GM23338 (cell line): Measurements from ENCODE around the gene DNAJB6. TPM values are rescaled to one million over a fixed set of nuclear protein-coding genes. Genes with fewer than 3 reads are reported as not detected.
A peak's percentile ranks its signal among the peaks of the same experiment; 100 is the strongest.

ENCODE experiments used
- ATAC-seq: fragments of 200-7000 bp; cut with Tn5 transposase; 3 replicates; pipeline ENCODE4 v1.9.1; 2020
- DNase-seq: peaks from one replicate; pipeline ENCODE4 v3.0.0-alpha.2; 2015; ENCODE audit warnings: low spot score
- H2AFZ ChIP-seq: fragments of 200-600 bp; sonication (generic); 2 replicates; pipeline ENCODE4 v1.8.0; 2016; ENCODE audit warnings: antibody characterized with exemption, mild to moderate bottlenecking, moderate library complexity
- H3F3A ChIP-seq: fragments of 200-600 bp; sonication (generic); replicated peaks from 2 replicates; pipeline ENCODE4 v1.8.0; 2017; ENCODE audit warnings: antibody characterized with exemption, mixed run types, low read depth
- H3K27ac ChIP-seq: fragments of 200-600 bp; sonication (generic); 2 replicates; pipeline ENCODE4 v1.6.1; 2016; ENCODE audit warnings: low read depth
- H3K27me3 ChIP-seq: fragments of 200-600 bp; sonication (generic); 2 replicates; pipeline ENCODE4 v1.8.0; 2016; ENCODE audit warnings: mild to moderate bottlenecking, mixed run types, moderate library complexity; ENCODE audit not compliant: insufficient read depth
- H3K36me3 ChIP-seq: fragments of 200-600 bp; sonication (generic); 2 replicates; pipeline ENCODE4 v1.8.0; 2016; ENCODE audit warnings: mild to moderate bottlenecking; ENCODE audit not compliant: insufficient read depth
- H3K4me1 ChIP-seq: fragments of 200-600 bp; sonication (generic); 2 replicates; pipeline ENCODE4 v1.8.0; 2016; ENCODE audit warnings: mild to moderate bottlenecking, moderate library complexity; ENCODE audit not compliant: insufficient read depth
- H3K4me2 ChIP-seq: fragments of 200-600 bp; sonication (generic); 2 replicates; pipeline ENCODE4 v1.7.1; 2017; ENCODE audit warnings: mixed run types
- H3K4me3 ChIP-seq: fragments of 200-600 bp; sonication (generic); 2 replicates; pipeline ENCODE4 v1.6.1; 2016; ENCODE audit warnings: mixed run types
- H3K79me2 ChIP-seq: fragments of 200-600 bp; sonication (generic); replicated peaks from 2 replicates; pipeline ENCODE4 v1.8.0; 2017; ENCODE audit warnings: mild to moderate bottlenecking; ENCODE audit not compliant: insufficient read depth
- H3K9me2 ChIP-seq: fragments of 200-600 bp; sonication (generic); 2 replicates; pipeline ENCODE4 v1.8.0; 2017; ENCODE audit not compliant: insufficient read depth
- H4K20me1 ChIP-seq: fragments of 200-600 bp; sonication (generic); replicated peaks from 2 replicates; pipeline ENCODE4 v1.8.0; 2017; ENCODE audit warnings: mild to moderate bottlenecking; ENCODE audit not compliant: insufficient read depth
- H3K27ac Mint-ChIP-seq: 2 replicates; pipeline ENCODE4 v1.8.0; 2020; ENCODE audit warnings: inconsistent platforms, mild to moderate bottlenecking, moderate library complexity, mixed read lengths
- H3K27me3 Mint-ChIP-seq: 3 replicates; pipeline ENCODE4 v1.8.0; 2022; ENCODE audit warnings: low read depth, mild to moderate bottlenecking, moderate library complexity, mixed read lengths, inconsistent platforms; ENCODE audit not compliant: insufficient read depth, poor library complexity
- H3K36me3 Mint-ChIP-seq: 3 replicates; pipeline ENCODE4 v1.8.0; 2021; ENCODE audit warnings: low read depth, mild to moderate bottlenecking, inconsistent platforms, moderate library complexity, mixed read lengths
- H3K4me1 Mint-ChIP-seq: 3 replicates; pipeline ENCODE4 v1.8.0; 2020; ENCODE audit warnings: mild to moderate bottlenecking, inconsistent platforms, mixed read lengths
- H3K4me3 Mint-ChIP-seq: 3 replicates; pipeline ENCODE4 v1.8.0; 2021; ENCODE audit warnings: moderate library complexity, mild to moderate bottlenecking, inconsistent platforms, mixed read lengths
- H3K9me3 Mint-ChIP-seq: 3 replicates; pipeline ENCODE4 v1.8.0; 2020; ENCODE audit warnings: moderate library complexity, mild to moderate bottlenecking, inconsistent platforms, mixed read lengths
- CREB1 ChIP-seq: fragments of 250-450 bp; sonication (Bioruptor Pico); IDR thresholded peaks from 2 replicates; pipeline ENCODE4 v1.5.0; 2020; ENCODE audit warnings: low read depth, mild to moderate bottlenecking, moderate library complexity
- CTCF ChIP-seq, 2 experiments: fragments of 200-600 bp in 1 of 2; sonication (generic) in 1 of 2; conservative IDR thresholded peaks; 2 replicates each; pipeline versions ENCODE4 v1.5.1 to v1.6.1; 2016 to 2017; ENCODE audit warnings: antibody characterized with exemption in 2 of 2, low read depth in 2 of 2, mild to moderate bottlenecking in 2 of 2, moderate library complexity in 1 of 2
- ETS1 ChIP-seq: IDR thresholded peaks from 2 replicates; pipeline ENCODE4 v1.6.1; 2016; ENCODE audit warnings: antibody characterized with exemption
- EZH2 ChIP-seq: fragments of 200-600 bp; sonication (generic); IDR thresholded peaks from one replicate; pipeline ENCODE4 v1.8.0; 2017; ENCODE audit warnings: antibody characterized with exemption, mild to moderate bottlenecking, low read depth; ENCODE audit not compliant: unreplicated experiment
- EZH2phosphoT487 ChIP-seq: fragments of 200-600 bp; sonication (generic); IDR thresholded peaks from one replicate; pipeline ENCODE4 v1.8.1; 2018; ENCODE audit warnings: antibody characterized with exemption; ENCODE audit not compliant: unreplicated experiment
- JUNB ChIP-seq: IDR thresholded peaks from one replicate; pipeline ENCODE4 v1.6.1; 2016; ENCODE audit warnings: antibody characterized with exemption; ENCODE audit not compliant: unreplicated experiment
- NANOG ChIP-seq: IDR thresholded peaks from 2 replicates; pipeline ENCODE4 v1.6.1; 2016; ENCODE audit warnings: antibody characterized with exemption, borderline replicate concordance
- POLR2AphosphoS5 ChIP-seq: IDR thresholded peaks from 2 replicates; pipeline ENCODE4 v1.6.1; 2016; ENCODE audit warnings: antibody characterized with exemption, low read depth
- STAT1 ChIP-seq: IDR thresholded peaks from one replicate; pipeline ENCODE4 v1.6.1; 2016; ENCODE audit warnings: antibody characterized with exemption; ENCODE audit not compliant: unreplicated experiment
- ZNF114 ChIP-seq: fragments of 250-450 bp; sonication (Bioruptor Pico); IDR thresholded peaks from 2 replicates; pipeline ENCODE4 v1.5.0; 2020; ENCODE audit warnings: mild to moderate bottlenecking, moderate library complexity
- ZNF331 ChIP-seq: fragments of 250-450 bp; sonication (Bioruptor Pico); IDR thresholded peaks from 2 replicates; pipeline ENCODE4 v1.5.0; 2020; ENCODE audit warnings: low read depth, mild to moderate bottlenecking, moderate library complexity
- polyA plus RNA-seq: library from polyadenylated mRNA; unstranded; fragments of >200 nt; fragmentation: Nextera tagmentation; extraction: Ambion mirVana; gene quantifications from 2 replicates; pipeline ENCODE4 v1.2.1, GENCODE V29; 2016
- total RNA-seq: library from RNA; depleted of rRNA; stranded (reverse); fragments of >200 nt; shearing (Covaris generic); gene quantifications from 2 replicates; pipeline ENCODE4 v1.2.3, GENCODE V29; 2014
- TF ChIP-seq, protein P1 (sequence below): IDR thresholded peaks from one replicate; pipeline ENCODE4 v1.6.1; 2018; ENCODE audit warnings: antibody characterized with exemption; ENCODE audit not compliant: unreplicated experiment
- TF ChIP-seq, protein P2 (sequence below): fragments of 250-450 bp; sonication (Bioruptor Pico); IDR thresholded peaks from 2 replicates; pipeline ENCODE4 v1.5.0; 2020; ENCODE audit warnings: mild to moderate bottlenecking, moderate library complexity

DNAJB6 gene
- total and polyA plus RNA-seq, 2 experiments from 2014 or later = 308 to 322 TPM

DNA sequence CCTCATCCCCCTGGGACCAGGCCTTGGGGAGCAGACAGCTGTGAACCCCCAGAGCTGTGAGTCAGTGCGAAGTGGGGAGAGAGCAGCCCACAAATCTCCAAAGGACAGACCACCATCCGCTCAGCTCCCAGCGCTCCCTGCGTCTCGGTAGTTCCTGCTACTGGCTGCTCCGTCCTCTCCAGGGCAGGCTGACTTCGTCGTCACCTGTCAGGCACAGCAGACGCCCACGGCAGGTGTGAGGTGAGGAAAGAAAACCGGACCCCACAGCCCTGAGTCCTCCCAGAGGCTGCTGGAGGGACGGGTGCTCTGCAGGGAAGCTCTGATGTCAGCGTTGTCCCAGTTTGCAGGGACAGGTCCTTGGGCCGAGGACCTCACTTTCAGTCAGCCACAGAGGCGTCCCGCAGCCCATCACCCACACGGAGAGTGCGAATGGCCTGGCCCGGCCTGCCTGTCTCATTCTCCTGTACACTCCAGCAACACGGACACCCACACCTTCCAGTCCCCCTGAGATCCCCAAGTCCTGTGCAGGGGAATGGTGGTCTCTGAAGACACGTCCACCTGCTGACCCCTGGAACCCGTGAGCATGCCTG, 95.2 kb downstream of the DNAJB6 start:
- H3K27ac Mint-ChIP-seq = no peak overlapping the region
- H4K20me1 ChIP-seq = no peaks in the 10 kb centered on the region
- 0 out of 2 replicates have a peak, but pooled peaks cover 8% of the 10 kb centered on the region for H3F3A ChIP-seq
- no peaks in the 10 kb centered on the region for H3K27me3 ChIP-seq
- peak overlapping the region; percentile 93; the same call in 1 of the 2 replicates for H2AFZ ChIP-seq
- H3K27ac ChIP-seq = 0 out of 2 replicates have a peak overlapping the region, but pooled peaks have one; percentile 34
- peaks cover 34% of the 10 kb centered on the region for H3K9me3 Mint-ChIP-seq
- no peaks in the 10 kb centered on the region for H3K79me2 ChIP-seq
- H3K4me1 ChIP-seq = no peaks in the 10 kb centered on the region
- peaks cover 11% of the 10 kb centered on the region for H3K27me3 Mint-ChIP-seq
- no peaks in the 10 kb centered on the region for H3K36me3 ChIP-seq
- peaks cover 13% of the 10 kb centered on the region for H3K36me3 Mint-ChIP-seq
- TF ChIP-seq, protein P1, sequence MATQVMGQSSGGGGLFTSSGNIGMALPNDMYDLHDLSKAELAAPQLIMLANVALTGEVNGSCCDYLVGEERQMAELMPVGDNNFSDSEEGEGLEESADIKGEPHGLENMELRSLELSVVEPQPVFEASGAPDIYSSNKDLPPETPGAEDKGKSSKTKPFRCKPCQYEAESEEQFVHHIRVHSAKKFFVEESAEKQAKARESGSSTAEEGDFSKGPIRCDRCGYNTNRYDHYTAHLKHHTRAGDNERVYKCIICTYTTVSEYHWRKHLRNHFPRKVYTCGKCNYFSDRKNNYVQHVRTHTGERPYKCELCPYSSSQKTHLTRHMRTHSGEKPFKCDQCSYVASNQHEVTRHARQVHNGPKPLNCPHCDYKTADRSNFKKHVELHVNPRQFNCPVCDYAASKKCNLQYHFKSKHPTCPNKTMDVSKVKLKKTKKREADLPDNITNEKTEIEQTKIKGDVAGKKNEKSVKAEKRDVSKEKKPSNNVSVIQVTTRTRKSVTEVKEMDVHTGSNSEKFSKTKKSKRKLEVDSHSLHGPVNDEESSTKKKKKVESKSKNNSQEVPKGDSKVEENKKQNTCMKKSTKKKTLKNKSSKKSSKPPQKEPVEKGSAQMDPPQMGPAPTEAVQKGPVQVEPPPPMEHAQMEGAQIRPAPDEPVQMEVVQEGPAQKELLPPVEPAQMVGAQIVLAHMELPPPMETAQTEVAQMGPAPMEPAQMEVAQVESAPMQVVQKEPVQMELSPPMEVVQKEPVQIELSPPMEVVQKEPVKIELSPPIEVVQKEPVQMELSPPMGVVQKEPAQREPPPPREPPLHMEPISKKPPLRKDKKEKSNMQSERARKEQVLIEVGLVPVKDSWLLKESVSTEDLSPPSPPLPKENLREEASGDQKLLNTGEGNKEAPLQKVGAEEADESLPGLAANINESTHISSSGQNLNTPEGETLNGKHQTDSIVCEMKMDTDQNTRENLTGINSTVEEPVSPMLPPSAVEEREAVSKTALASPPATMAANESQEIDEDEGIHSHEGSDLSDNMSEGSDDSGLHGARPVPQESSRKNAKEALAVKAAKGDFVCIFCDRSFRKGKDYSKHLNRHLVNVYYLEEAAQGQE = no peak
- TF ChIP-seq EZH2 (no peak), STAT1 (no peak), NANOG (no peak), POLR2AphosphoS5 (no peak), CTCF (conservative IDR thresholded peaks at IDR 0.05; ENCODE audit: low read depth in 2 of 2) (no peak), ETS1 (no peak), EZH2phosphoT487 (no peak), CREB1 (CRISPR knock-in tag) (no peak), JUNB (no peak), ZNF331 (no peak), ZNF114 (CRISPR knock-in tag) (no peak)
- TF ChIP-seq, protein P2, sequence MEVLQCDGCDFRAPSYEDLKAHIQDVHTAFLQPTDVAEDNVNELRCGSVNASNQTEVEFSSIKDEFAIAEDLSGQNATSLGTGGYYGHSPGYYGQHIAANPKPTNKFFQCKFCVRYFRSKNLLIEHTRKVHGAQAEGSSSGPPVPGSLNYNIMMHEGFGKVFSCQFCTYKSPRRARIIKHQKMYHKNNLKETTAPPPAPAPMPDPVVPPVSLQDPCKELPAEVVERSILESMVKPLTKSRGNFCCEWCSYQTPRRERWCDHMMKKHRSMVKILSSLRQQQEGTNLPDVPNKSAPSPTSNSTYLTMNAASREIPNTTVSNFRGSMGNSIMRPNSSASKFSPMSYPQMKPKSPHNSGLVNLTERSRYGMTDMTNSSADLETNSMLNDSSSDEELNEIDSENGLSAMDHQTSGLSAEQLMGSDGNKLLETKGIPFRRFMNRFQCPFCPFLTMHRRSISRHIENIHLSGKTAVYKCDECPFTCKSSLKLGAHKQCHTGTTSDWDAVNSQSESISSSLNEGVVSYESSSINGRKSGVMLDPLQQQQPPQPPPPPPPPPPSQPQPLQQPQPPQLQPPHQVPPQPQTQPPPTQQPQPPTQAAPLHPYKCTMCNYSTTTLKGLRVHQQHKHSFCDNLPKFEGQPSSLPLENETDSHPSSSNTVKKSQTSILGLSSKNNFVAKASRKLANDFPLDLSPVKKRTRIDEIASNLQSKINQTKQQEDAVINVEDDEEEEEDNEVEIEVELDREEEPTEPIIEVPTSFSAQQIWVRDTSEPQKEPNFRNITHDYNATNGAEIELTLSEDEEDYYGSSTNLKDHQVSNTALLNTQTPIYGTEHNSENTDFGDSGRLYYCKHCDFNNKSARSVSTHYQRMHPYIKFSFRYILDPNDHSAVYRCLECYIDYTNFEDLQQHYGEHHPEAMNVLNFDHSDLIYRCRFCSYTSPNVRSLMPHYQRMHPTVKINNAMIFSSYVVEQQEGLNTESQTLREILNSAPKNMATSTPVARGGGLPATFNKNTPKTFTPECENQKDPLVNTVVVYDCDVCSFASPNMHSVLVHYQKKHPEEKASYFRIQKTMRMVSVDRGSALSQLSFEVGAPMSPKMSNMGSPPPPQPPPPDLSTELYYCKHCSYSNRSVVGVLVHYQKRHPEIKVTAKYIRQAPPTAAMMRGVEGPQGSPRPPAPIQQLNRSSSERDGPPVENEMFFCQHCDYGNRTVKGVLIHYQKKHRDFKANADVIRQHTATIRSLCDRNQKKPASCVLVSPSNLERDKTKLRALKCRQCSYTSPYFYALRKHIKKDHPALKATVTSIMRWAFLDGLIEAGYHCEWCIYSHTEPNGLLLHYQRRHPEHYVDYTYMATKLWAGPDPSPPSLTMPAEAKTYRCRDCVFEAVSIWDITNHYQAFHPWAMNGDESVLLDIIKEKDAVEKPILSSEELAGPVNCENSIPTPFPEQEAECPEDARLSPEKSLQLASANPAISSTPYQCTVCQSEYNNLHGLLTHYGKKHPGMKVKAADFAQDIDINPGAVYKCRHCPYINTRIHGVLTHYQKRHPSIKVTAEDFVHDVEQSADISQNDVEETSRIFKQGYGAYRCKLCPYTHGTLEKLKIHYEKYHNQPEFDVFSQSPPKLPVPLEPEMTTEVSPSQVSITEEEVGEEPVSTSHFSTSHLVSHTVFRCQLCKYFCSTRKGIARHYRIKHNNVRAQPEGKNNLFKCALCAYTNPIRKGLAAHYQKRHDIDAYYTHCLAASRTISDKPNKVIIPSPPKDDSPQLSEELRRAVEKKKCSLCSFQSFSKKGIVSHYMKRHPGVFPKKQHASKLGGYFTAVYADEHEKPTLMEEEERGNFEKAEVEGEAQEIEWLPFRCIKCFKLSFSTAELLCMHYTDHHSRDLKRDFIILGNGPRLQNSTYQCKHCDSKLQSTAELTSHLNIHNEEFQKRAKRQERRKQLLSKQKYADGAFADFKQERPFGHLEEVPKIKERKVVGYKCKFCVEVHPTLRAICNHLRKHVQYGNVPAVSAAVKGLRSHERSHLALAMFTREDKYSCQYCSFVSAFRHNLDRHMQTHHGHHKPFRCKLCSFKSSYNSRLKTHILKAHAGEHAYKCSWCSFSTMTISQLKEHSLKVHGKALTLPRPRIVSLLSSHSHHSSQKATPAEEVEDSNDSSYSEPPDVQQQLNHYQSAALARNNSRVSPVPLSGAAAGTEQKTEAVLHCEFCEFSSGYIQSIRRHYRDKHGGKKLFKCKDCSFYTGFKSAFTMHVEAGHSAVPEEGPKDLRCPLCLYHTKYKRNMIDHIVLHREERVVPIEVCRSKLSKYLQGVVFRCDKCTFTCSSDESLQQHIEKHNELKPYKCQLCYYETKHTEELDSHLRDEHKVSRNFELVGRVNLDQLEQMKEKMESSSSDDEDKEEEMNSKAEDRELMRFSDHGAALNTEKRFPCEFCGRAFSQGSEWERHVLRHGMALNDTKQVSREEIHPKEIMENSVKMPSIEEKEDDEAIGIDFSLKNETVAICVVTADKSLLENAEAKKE (CRISPR knock-in tag) = no peak
- H3K4me3 ChIP-seq = peak overlapping the region; percentile 50; the same call in 1 of the 2 replicates
- no peaks in the 10 kb centered on the region for H3K9me2 ChIP-seq
- H3K4me1 Mint-ChIP-seq = peaks cover 4% of the 10 kb centered on the region; the same call in 2 of the 3 replicates
- peak overlapping the region; percentile 27; the same call in 1 of the 3 replicates for H3K4me3 Mint-ChIP-seq
- peak overlapping the region; percentile 72 for H3K4me2 ChIP-seq
- DNase-seq (no peak), ATAC-seq (peak; percentile 9; the same call in 1 of the 3 replicates)
